HG02943 (cell line): ENCODE results near the gene ATG16L1.

Experiments used
- ATAC-seq: cut with Tn5 transposase; IDR thresholded peaks from one replicate; pipeline ENCODE4 v1.9.1; 2021; ENCODE audit warnings: mild to moderate bottlenecking, low read depth, moderate library complexity; ENCODE audit not compliant: unreplicated experiment

ATG16L1 gene

GRCh38 chr2:233226511-233227031, 24.9 kb upstream of the ATG16L1 start:
- no peak for ATAC-seq

GRCh38 chr2:233227346-233227978, 24.0 kb upstream of the ATG16L1 start:
- ATAC-seq, result no peak

- ATAC-seq, result no peak
Measured at GRCh38 chr2:233228376-233228775, 23.1 kb upstream of the ATG16L1 start.

DNA sequence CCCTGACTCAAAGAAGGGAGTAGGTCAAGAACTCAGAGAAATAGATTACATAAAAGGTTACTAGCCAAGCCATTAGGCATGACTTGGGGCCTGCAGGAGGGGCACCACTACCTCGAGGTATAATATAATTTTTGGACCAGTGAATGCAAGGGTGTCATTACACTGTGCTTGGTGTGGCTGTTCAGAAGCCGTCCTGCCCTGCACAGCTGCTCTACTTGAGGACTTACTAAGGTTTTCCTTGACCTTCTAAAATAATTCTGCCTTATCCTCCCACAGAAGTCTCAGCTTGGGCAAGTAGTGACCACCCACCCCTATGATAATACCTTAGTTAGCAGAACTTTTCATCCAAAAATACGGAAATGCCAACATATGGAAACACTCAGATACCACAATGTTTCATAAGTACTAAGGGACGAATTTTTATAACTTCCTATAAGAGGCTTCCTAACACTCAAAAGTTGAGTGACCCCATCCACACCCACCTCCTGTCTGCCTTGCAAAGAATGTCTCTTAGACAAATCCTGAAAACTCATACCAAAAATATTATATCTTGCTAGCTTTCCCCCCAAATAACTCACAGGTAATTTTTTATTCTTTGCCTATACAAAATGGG, 17.7 kb upstream of the ATG16L1 start:
- no peak for ATAC-seq

DNA sequence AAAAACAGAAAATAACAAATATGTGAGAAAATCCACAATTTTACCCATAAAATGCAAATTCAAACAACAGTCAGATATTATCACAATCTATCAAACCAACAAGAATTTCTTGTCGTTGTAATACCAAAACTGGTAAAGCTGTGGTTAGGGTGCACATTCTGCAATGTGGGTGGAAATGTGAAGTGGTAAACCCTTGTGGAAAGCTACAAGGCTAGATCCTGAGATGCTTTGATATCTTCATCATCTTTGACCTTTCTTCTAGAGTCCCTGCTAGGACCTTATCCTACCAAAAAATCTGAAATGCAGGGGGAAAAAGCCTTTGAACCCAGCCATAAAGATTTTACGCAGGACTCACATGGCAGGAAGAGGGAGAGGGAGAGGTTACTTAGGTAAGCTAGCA, 17.2 kb upstream of the ATG16L1 start:
- ATAC-seq, result no peak

DNA sequence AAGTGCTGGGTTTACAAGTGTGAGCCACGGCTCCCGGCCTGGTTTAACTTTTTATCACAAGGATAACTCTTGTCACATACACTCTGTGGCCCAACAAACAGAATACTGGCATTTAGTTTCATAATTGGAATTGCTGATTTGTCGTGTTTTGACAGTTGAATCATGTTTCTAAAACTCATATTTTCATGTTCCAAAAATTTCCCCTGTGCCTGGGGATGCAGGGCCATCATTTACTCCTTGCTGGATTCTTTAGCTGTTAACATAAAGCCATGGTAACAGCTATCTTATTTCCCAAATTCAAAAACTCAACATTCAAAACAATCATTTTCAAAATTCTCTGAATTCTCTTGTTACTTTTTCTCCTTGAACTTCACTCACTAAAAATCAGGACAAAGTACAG, 16.5 kb upstream of the ATG16L1 start:
- no peak for ATAC-seq

- no peak for ATAC-seq
Measured at GRCh38 chr2:233235977-233236376, 15.5 kb upstream of the ATG16L1 start.

GRCh38 chr2:233236820-233237589, 14.5 kb upstream of the ATG16L1 start:
- ATAC-seq, result no peak

DNA sequence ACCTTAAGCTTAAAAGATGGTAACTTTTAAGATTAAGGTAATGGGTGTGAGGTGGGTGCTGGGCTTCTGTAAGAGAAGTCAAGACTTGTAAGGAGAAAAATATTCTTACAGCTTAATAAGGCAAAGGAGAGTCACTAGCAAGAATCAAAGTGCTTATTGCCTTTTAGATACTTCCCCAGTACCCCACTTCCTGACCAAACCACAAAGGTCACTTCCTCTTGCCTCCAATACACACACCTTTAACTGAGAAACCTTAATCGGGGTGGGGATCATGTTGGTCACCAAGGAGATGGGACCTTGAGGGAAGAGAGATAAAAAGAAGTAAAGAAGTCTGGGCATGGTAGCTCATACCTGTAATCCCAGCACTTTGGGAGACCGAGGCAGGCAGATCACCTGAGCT, 10.6 kb upstream of the ATG16L1 start:
- ATAC-seq, result peak; percentile 69

GRCh38 chr2:233241803-233242202, 9.7 kb upstream of the ATG16L1 start:
- ATAC-seq, result no peak

DNA sequence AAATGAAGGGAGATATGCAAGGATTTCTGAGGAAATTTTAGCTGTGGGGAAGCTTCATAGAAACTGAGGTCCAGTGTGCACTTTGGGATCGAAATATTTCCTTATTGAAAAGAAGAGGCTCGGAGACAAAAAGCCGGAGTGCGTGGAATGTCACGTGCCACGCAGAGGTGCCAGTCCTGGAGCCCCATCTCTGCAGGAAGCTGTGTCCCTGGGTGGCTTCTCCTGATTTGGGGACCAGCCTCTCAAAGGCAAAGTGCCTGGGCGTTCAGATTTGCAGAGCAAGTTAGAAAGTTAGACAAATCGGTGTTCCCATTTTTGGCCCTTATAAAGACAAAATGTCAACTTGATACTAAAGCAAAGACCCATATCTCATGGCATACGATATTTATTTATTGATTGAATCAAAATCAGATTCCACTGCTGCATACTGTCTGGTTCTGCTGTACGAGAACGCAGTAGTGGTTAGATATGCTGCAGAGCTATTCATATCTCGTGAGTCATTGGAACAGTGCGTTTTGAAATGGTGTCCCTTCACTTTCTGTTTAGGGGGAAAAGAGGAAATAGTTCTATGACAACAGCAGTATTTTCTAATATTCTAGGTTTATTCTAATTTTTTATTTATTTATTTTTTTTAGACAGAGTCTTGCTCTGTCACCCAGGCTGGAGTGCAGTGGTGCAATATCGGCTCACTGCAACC, 9.1 kb upstream of the ATG16L1 start:
- no peak for ATAC-seq

DNA sequence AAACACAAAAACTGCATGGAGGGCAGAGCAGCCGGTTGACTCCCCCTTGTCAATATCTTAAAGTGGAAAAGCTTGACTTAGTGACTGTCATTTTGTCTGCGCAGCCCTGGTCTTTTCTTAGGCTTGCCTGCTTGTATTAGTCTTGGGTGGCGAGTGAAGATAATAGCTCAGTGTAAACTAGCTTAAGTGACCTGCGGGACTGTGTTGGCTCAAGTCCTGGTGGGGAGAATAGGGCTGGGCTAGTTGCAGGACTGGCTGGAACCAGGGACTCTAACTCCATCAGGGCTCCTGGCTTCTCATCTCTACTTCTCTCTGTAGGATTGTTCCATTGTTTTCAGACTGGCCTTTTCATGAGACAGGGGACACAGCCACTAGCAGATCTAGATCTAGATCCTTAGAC, 8.1 kb upstream of the ATG16L1 start:
- no peak for ATAC-seq

GRCh38 chr2:233244818-233245217, 6.7 kb upstream of the ATG16L1 start:
- no peak for ATAC-seq

DNA sequence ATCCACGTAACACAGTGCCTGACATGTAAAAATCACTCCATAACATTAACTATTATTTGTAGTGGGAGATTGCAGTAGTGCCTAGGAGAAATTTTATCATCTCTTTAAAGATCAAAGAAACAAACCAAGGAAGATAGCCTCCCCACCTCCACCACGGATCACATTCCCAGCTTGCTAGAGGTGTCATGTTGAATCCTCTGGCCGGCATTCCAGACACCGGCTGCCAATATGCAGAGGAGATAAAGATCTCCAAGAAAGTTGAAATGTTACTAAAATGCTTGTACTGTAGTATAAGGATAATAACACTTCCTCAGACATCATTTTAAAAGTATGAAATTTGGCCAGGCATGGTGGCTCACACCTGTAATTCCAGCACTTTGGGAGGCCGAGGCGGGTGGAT, 6.1 kb upstream of the ATG16L1 start:
- ATAC-seq, result no peak

DNA sequence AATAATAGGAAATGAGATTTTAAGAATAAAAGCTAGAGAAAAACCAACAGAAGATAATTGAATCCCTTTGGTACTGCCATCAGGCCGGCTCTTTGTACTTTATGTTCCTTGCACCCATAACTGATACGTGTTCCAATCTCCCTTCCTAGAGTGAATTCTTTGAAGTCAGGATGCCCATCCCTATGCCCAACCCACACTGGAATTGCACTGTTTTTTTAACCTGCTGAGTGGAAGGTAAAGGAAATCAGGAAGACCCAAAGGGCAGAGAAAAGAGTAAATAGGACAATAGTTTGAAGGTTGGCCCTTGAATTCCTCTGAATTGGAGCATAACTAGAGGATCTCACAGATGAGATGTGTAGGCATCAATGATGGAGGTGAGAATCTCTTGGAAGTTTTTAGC, 4.4 kb upstream of the ATG16L1 start:
- no peak for ATAC-seq

GRCh38 chr2:233247744-233248143, 3.7 kb upstream of the ATG16L1 start:
- ATAC-seq, result no peak

DNA sequence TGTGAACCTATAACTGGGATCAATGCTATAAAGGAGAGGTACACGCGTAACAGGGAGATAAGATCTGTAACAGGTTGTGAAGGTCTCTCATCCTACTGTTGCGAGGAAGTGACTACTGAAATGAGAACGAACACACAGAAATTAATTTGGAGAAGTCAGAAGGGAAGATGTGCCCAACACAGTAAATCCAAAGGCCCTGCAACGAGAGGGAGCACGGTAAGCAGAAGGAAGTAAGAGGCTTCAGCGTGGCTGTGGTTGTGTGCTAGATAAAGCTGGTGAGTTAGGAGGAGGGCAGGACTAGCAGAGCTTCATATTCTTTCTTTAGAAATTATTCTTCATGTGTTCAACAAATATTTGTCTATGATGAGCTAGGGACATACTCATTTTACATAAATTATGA, 2.5 kb upstream of the ATG16L1 start:
- ATAC-seq, result no peak

- ATAC-seq, result no peak
Measured at GRCh38 chr2:233250568-233250967, 905 bp upstream of the ATG16L1 start.

- peak; percentile 26 for ATAC-seq
Measured at GRCh38 chr2:233250985-233251305, 528 bp upstream of the ATG16L1 start.

DNA sequence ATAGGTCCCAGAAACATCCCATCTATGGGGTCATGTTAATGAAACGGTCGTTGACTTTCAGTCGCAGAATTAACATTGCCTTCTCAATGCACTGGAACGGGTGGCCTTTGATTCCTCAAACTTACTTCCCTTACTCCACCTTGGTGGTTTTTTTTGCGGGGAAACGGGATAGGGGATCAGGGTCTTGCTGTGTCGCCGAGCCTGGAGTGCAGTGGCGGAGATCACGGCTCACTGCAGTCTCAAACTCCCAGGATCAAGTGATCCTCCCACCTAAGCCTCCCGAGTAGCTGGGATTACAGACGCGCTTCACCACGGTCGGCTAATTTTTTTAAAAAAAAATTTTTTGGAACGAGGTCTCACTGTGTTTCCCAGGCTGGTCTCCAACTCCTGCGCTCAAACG, 754 bp downstream of the ATG16L1 start:
- no peak for ATAC-seq

DNA sequence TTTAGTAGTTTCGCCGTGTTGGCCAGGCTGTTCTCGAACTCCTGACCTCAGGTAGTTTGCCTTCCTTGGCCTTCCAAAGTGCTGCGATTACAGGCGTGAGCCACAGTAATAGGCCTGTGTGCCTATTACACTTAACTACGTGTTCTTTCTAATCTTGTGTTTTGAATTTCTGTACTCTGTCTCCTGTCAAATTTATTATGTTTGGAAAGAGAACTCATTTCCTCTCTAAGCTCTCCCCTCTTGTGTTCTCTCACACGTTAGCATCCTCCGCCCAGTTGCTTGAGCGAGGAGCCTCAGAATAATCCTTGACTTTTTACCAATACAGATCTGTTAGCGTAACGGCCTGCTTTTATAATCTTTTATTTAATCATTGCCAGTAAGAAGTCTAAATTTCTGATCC, 3.7 kb downstream of the ATG16L1 start:
- no peak for ATAC-seq
